ENCODE results near the gene MAP3K3. TPM values are rescaled to one million over a fixed set of nuclear protein-coding genes. Genes with fewer than 3 reads are reported as not detected.

The MAP3K3 gene
- total RNA-seq, 4 donors from 2014 or later = 47.0 to 89.8 (median 53.7) TPM

DNA sequence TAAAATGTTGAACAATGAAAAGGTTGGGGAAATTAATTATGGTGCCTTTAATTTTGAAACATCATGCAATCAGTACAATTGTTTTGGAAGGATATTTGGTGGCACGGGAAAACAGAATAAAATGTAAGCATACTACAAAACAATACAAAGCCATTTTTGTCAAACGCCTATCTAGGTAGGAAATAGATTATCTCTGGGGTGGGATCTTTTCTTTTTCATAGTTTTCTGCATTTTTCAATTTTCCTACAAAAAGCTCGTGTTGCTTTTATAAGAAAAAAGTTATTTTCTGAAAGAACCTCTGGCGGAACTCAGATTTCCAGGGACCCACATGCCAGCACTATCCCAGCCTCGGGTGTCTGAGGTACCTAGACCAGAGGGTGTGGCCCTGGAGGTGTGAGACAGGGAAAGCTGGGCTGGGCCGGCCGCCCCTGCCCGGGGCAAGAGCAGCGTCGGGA lies 961 bp upstream of the MAP3K3 start:
- no peak for TF ChIP-seq CTCF (IDR thresholded peaks at IDR 0.05)
- DNase-seq (ENCODE audit: low spot score) (no peak), ATAC-seq (ENCODE audit: low FRiP score) (no peak)

DNA sequence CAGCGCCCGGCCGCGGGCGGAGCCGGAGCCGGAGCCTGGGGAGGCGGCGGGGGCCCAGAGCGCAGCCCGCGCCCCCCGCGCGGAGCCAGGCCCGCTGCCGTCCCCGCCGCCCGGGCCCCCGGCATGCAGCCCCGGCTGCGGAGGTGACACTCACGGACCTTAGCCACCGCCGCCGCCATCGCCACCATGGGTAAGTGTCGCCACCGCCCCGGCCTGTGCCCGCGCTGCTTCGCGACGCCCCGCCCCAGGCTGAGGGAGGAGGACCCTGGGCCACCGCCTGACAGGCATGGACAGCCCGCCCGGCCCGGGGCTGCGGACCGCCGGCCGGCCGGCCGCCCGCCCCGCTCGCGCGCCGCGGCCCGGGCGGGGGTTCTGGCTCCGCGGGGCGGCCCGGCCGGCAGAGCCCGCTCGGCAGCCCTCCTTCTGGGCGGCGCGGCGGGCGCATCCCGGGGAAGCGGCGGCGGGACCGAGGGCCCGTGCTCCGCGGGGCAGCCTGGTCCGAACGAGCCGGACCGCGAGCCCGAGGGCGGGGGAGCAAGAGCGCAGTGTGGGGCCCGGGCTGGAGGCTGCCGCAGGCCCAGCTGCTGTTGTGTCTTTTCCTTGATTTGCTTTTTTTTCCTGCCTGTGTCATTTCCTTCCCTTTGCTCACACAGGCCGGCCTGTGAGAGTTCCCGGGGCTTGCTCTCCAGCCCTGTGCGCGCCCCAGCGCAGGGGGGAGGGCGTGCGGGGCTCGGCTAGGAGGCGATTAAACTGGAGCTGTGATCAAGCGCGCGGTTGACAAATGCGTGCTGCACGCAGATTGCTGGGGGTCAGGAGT lies 565 bp downstream of the MAP3K3 start:
- ATAC-seq (ENCODE audit: low FRiP score) (peak; percentile 59), DNase-seq (ENCODE audit: low spot score) (no peak)
- no peak for TF ChIP-seq CTCF (IDR thresholded peaks at IDR 0.05)

GRCh38 chr17:63623786-63624530 lies 1.7 kb downstream of the MAP3K3 start:
- no peak for TF ChIP-seq CTCF (IDR thresholded peaks at IDR 0.05)
- ATAC-seq (ENCODE audit: low FRiP score) (no peak), DNase-seq (ENCODE audit: low spot score) (no peak)

GRCh38 chr17:63624531-63624880 lies 2.3 kb downstream of the MAP3K3 start:
- no peak for ATAC-seq (ENCODE audit: low FRiP score)
- no peak for TF ChIP-seq CTCF (IDR thresholded peaks at IDR 0.05)
- no peak for DNase-seq (ENCODE audit: low spot score)

DNA sequence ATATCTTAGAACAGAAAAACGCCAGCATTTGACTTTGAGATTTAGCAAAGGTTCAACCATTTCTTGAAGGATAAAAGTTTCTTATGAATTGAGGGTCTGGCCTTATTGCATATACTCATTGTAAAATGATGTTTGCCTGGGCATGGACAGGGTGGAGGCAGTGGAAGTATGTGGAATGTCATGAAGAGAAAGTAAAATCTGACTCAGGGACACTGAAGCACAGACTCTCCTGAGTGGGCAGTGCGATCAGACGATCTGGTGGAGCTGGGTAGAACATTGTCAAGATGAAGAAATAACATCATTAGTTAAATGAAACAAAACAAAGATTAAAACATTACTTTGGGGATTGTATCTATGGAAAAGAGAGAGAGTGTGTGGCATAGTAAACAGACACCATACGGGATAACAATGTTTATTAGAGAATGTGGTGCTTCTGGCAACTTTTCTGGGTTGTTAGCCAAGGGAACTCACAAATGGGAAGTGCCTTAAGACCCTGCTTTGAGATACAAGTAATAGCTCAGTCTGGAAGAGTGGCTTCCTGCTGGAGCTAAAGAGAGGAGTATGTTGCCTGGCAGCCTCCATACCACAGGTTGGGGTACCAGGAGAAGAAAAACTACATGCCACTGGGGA lies 4.4 kb downstream of the MAP3K3 start:
- no peak for DNase-seq (ENCODE audit: low spot score)
- no peak for ATAC-seq (ENCODE audit: low FRiP score)
- no peak for TF ChIP-seq CTCF (IDR thresholded peaks at IDR 0.05)

DNA sequence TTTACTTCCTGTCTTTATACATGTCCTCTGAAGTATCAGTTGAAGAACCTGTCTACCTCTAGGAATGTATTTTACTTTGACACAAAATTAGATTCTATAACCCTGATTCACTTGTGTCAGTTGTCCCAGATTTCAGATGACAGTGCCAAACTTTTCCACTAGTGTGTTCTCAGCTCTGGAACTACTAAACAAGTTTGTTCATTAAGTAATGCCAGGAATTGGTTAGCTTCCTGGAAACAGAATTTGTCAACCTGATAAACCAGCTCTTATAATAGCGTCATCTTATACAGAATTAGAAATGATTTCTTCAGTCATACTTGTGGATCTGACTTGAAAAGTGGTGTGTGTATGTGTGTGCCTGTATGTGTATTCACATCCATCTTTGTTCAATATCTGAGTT lies 7.4 kb downstream of the MAP3K3 start:
- no peak for DNase-seq (ENCODE audit: low spot score)
- no peak for TF ChIP-seq CTCF (IDR thresholded peaks at IDR 0.05)
- no peak for ATAC-seq (ENCODE audit: low FRiP score)

Measured in omental fat pad (tissue), 4 donors.